DND-41 (cell line): ENCODE results near the gene CHM.

ENCODE experiments used
- EZH2 ChIP-seq: IDR thresholded peaks from 3 replicates; pipeline ENCODE4 v1.6.1; 2012; ENCODE audit warnings: borderline replicate concordance, low read depth, mild to moderate bottlenecking, moderate library complexity, low read length, inconsistent platforms; ENCODE audit not compliant: severe bottlenecking
- TF ChIP-seq, protein P1 (sequence below): IDR thresholded peaks from 2 replicates; pipeline ENCODE4 v1.5.1; 2012; ENCODE audit warnings: borderline replicate concordance, low read length, moderate library complexity, mild to moderate bottlenecking; ENCODE audit not compliant: poor library complexity, severe bottlenecking; ENCODE audit errors: extremely low read depth

DNA sequence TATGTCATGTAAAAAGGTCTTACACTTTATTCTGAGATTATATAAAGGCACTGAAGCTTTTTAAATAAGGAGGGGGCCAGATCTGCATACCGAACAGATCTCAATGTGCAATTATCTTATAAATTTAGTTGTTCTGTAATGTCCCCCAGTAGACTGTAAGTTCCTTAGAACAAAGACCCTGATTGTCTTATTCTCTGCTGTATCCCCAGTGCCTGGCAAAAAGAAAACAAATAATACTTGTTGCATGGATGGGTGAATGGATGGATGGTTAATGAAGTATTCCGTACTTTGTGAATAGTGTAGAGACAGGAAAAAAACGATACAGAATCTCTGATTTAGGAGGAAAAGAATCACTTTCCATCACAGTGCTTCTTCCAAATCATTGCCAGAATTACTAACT, 141.5 kb downstream of the CHM start:
- TF ChIP-seq, protein P1, sequence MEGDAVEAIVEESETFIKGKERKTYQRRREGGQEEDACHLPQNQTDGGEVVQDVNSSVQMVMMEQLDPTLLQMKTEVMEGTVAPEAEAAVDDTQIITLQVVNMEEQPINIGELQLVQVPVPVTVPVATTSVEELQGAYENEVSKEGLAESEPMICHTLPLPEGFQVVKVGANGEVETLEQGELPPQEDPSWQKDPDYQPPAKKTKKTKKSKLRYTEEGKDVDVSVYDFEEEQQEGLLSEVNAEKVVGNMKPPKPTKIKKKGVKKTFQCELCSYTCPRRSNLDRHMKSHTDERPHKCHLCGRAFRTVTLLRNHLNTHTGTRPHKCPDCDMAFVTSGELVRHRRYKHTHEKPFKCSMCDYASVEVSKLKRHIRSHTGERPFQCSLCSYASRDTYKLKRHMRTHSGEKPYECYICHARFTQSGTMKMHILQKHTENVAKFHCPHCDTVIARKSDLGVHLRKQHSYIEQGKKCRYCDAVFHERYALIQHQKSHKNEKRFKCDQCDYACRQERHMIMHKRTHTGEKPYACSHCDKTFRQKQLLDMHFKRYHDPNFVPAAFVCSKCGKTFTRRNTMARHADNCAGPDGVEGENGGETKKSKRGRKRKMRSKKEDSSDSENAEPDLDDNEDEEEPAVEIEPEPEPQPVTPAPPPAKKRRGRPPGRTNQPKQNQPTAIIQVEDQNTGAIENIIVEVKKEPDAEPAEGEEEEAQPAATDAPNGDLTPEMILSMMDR: no peak
- no peak for TF ChIP-seq EZH2
